Neutrophil (primary cell): Measurements from ENCODE around the gene CLINT1.
A peak's percentile ranks its signal among the peaks of the same experiment; 100 is the strongest.

ENCODE experiments used
- H3K27ac ChIP-seq: fragments of 200-600 bp; sonication (generic); 2 replicates; pipeline ENCODE4 v1.5.1; 2016; ENCODE audit warnings: mild to moderate bottlenecking, moderate library complexity
- H3K27me3 ChIP-seq: fragments of 200-600 bp; sonication (generic); 2 replicates; pipeline ENCODE4 v1.6.0; 2016; ENCODE audit warnings: mild to moderate bottlenecking
- H3K36me3 ChIP-seq: fragments of 200-600 bp; sonication (generic); 2 replicates; pipeline ENCODE4 v1.5.1; 2017
- H3K4me1 ChIP-seq, 2 experiments: fragments of 200-600 bp in 1 of 2; sonication (generic) in 1 of 2; 1 replicate in 1 of 2; 2 replicates in 1 of 2; pipeline versions ENCODE4 v1.5.1 to v1.6.1; 2013 to 2016; ENCODE audit warnings: low read depth in 1 of 2, low read length in 1 of 2, mild to moderate bottlenecking in 1 of 2, moderate library complexity in 1 of 2; ENCODE audit not compliant: control insufficient read depth in 1 of 2, insufficient read depth in 1 of 2
- H3K4me3 ChIP-seq, 2 experiments: fragments of 200-600 bp in 1 of 2; sonication (generic) in 1 of 2; 1 replicate in 1 of 2; 2 replicates in 1 of 2; pipeline ENCODE4 v1.5.1; 2013 to 2016; ENCODE audit warnings: low read depth in 1 of 2, low read length in 1 of 2, mild to moderate bottlenecking in 1 of 2, moderate library complexity in 1 of 2
- H3K9me3 ChIP-seq: fragments of 200-600 bp; sonication (generic); 2 replicates; pipeline ENCODE4 v1.5.1; 2016
- CTCF ChIP-seq: fragments of 200-600 bp; sonication (generic); IDR thresholded peaks from 2 replicates; pipeline ENCODE4 v1.5.1; 2016; ENCODE audit warnings: antibody characterized with exemption

Gene CLINT1

DNA sequence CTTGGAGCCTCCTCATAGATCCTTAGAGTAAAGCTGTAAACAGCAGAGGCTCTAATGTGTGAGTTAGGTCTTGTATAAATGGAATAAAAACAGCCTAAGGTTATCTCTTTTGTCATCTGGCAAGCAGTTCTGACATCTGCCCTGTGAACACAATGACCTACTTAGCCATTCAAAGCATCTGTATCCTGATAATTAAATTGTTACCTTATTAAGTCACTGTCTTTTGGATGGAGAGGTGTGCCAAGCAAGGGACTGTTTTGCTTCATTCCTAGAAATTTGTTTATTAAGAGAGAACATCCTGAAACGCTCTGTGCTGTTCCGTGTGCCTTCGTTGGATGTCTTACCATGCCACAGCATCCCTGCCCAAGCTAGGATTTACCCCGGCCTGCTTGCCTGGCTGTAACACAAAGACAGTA lies 113.9 kb downstream of the CLINT1 start:
- Histone ChIP-seq H3K36me3 (no peaks in the 10 kb centered on the region), H3K27ac (no peak overlapping the region), H3K9me3 (no peaks in the 10 kb centered on the region), H3K4me1 (peaks cover 14 to 16% of the 10 kb centered on the region in 2 experiments), H3K4me3 (no peak overlapping the region), H3K27me3 (no peaks in the 10 kb centered on the region)
- TF ChIP-seq CTCF, result no peak

DNA sequence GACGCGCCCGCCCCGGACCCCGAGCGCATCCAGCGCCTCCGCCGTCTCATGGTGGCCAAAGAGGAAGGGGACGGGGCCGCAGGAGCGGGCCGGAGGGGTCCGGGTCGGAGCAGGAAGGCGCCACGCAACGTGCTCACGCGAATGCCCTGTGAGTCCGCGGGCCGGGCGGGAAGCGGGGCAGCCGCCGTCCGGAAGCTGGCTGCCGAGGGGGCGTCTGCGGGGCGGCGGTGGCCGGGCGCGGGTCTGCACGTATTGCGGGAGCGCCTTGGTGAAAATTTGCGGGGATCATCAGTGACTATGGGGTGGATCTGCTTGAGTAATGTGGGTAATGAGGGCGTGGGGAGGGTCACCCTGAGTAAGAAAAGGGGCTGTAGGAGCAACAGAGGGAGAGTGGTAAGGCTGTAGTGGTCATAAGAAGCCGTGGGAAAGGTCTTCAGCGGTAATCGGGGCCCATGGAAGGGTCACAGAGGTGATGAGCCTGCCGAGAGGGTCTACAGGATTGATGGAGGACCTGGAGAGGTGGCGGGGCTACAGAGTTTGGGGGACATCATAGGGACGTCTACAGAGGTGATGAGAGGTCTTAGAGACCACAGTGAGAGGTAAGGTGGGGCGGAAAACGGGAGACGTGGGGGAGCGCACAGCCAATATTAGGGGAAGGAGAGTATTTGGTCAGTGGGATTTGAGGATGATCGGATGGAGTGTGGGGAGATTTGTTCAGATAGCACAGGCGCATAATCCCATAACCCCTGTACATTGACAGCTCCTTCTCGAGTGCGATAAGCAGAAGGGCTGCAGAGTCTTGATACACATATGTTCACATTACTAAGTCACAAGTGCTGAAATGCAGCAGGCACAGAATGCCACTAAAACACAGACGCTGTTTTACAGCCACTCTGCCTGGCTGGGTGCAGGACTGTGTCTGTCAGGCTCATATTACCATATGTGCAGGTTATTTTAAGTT lies 114.6 kb downstream of the CLINT1 start:
- Histone ChIP-seq H3K27ac (peak overlapping the region; percentile 62), H3K4me3 (peak overlapping the region; percentile 65 to 85), H3K36me3 (no peaks in the 10 kb centered on the region), H3K27me3 (no peaks in the 10 kb centered on the region), H3K4me1 (peaks cover 14 to 16% of the 10 kb centered on the region in 2 experiments), H3K9me3 (no peaks in the 10 kb centered on the region)
- TF ChIP-seq CTCF, result no peak

- H3K27ac ChIP-seq, result peak within 1 kb of the TSS; percentile 62
- TF ChIP-seq CTCF, result peak; percentile 100
- H3K4me3 ChIP-seq, result peak within 1 kb of the TSS; percentile 65 to 85
- no peaks in the 10 kb centered on the region for H3K9me3 ChIP-seq
- peaks cover 14 to 16% of the 10 kb centered on the region in 2 experiments for H3K4me1 ChIP-seq
- H3K27me3 ChIP-seq, result no peaks in the 10 kb centered on the region
- H3K36me3 ChIP-seq, result no peaks in the 10 kb centered on the region
These were observed 115.5 kb downstream of the CLINT1 start, which contains the start of gene LSM11 for GRCh38 chr5:157743163-157744050. Gene LSM11 (plus strand): TSS chr5:157743712. CDS start chr5:157743751, 39 bp downstream.

DNA sequence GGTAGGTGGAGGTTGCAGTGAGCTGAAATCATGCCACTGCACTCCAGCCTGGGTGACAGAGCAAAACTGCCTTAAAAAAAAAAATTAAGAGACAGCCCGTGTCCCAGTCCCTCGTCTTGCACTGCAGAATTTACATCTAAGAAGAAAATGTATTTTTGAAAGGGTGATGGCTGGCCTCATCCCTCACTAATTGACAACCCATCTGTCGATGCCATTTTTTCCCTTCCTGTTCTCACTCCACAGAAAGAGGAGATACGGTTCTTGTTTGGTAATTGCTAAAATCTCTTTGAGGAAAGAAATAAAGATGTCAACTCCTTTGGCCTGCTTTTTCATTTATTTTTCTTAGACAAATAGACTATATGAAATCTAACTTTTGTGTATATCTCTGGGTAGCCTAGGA lies 117.8 kb downstream of the CLINT1 start:
- Histone ChIP-seq H3K4me1 (peaks cover 14 to 16% of the 10 kb centered on the region in 2 experiments), H3K4me3 (no peak overlapping the region), H3K36me3 (no peaks in the 10 kb centered on the region), H3K27me3 (no peaks in the 10 kb centered on the region), H3K9me3 (no peaks in the 10 kb centered on the region), H3K27ac (no peak overlapping the region)
- no peak for TF ChIP-seq CTCF

DNA sequence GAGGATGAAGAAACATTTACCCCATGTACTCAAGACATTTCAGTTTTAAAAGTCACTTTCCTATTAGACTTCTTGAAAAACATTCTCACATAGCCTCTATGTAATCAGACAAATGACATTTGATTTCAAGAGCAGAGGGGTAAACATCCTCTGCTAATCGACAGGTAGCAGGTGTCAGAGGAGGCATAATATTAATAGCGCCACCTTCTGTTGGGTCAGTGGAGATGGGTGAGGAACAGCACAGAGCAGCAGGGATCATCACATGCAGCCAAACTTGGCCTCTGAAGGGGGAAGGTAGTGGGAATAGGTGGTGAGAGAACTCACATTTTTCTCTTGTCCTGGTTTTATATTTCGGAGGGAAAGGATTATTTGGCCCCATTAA lies 118.7 kb downstream of the CLINT1 start:
- Histone ChIP-seq H3K9me3 (no peaks in the 10 kb centered on the region), H3K36me3 (no peaks in the 10 kb centered on the region), H3K4me3 (no peak overlapping the region), H3K4me1 (peaks cover 14 to 16% of the 10 kb centered on the region in 2 experiments), H3K27me3 (no peaks in the 10 kb centered on the region), H3K27ac (no peak overlapping the region)
- TF ChIP-seq CTCF, result no peak
